ENCODE data around the gene DMAP1.
"Not testable (repeated sequence)": the region's sequence is repeated elsewhere in the genome, so short reads cannot be mapped to it uniquely, and the experiment has no call there.

The DMAP1 gene, protein sequence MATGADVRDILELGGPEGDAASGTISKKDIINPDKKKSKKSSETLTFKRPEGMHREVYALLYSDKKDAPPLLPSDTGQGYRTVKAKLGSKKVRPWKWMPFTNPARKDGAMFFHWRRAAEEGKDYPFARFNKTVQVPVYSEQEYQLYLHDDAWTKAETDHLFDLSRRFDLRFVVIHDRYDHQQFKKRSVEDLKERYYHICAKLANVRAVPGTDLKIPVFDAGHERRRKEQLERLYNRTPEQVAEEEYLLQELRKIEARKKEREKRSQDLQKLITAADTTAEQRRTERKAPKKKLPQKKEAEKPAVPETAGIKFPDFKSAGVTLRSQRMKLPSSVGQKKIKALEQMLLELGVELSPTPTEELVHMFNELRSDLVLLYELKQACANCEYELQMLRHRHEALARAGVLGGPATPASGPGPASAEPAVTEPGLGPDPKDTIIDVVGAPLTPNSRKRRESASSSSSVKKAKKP
- 46.7 to 74.3 (median 59.5) reads per million in 3 donors for total RNA-seq

DNA sequence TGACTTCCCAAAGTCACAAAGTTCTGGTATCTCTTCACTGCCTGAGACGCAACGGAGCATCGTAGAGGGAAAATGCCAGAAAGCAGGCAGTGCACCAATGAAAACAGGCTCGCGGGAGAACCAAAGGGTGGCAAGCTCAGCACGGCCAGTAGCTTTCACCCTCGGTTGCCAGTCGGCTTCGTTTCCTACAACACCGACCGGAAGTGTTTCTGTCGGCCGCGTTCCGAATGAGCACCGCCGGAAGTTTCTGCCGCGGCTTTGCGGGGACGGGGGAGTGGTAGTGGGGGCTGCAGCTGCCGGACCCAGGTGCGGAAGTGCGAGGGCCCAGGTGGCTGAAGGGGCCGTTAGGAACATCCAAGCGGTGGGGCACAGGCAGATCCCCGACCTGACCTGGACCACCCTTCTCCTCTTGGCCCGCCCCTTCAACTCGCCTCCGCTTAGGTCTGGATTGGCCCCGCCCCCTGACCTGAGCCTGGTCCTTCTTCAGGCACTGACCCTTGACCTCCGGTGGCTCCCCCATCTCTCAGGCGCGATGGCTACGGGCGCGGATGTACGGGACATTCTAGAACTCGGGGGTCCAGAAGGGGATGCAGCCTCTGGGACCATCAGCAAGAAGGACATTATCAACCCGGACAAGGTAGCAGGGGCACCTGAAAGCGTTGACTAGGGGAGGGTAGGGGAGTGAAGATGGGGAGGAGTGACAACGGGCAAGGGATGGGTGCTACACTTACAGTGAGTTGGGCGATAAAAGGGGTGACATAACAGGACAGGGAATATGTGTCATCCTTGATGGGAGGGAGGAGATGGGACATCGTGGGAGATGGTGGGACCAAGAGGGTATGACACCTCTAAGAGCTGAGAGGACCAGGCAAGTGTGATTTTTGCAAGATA, at the start of gene DMAP1:
DMAP1 (plus strand) TSS at position 250 of the 891 bp plus-strand sequence; CDS start at position 533, 283 bp downstream.
- DNase-seq, result peak; percentile 72 to 75 (median 73)
- Histone ChIP-seq H3K36me3 (ENCODE audit: control insufficient read depth, insufficient read depth, low read length) (peaks cover 15% of the 10 kb centered on the region), H3K27ac (ENCODE audit: insufficient read depth, low read length, poor library complexity, severe bottlenecking) (peak within 1 kb of the TSS; percentile 77), H3K4me1 (ENCODE audit: control insufficient read depth, insufficient read depth, low read length, poor library complexity, severe bottlenecking) (peaks cover 7% of the 10 kb centered on the region), H3K9me3 (ENCODE audit: control insufficient read depth, low read length) (no peaks in the 10 kb centered on the region), H3K4me3 (ENCODE audit: insufficient read depth, low read depth, low read length, poor library complexity, severe bottlenecking) (peak within 1 kb of the TSS; percentile 87), H3K27me3 (replicated peaks; ENCODE audit: control insufficient read depth, insufficient read depth, low read length, poor library complexity, severe bottlenecking) (no peaks in the 10 kb centered on the region)

DNA sequence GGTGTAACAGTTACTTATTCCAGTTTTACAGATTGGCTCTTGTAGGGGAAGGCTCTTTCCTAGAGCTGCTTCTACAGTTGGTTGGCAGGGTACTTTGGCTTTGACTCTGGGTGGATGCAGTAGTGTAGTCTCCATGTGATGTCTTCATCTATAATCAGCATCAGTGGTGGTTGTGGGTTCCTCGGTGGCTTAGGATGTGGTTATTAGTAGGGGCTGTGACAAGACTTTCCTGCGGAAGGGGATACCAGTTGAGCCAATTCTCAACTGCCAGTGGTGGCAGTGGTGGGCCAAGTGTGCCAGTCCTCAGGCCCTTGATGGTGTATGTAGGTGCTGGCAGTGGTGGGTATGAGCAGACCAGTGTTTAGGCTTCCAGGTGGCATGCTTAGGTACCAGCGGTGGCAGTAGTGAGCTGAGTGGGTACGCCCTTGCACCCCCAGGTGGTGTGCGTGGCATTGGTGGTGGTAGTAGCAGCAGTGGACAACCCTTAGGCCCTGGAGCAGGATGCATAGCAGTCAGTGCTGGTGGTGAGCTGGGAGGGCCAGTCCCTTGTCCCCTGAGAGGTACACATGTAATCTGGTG, 44.7 kb upstream of the DMAP1 start:
- no peaks in the 10 kb centered on the region for H3K9me3 ChIP-seq (ENCODE audit: control insufficient read depth, low read length)
- no peak overlapping the region for H3K27ac ChIP-seq (ENCODE audit: insufficient read depth, low read length, poor library complexity, severe bottlenecking)

DNA sequence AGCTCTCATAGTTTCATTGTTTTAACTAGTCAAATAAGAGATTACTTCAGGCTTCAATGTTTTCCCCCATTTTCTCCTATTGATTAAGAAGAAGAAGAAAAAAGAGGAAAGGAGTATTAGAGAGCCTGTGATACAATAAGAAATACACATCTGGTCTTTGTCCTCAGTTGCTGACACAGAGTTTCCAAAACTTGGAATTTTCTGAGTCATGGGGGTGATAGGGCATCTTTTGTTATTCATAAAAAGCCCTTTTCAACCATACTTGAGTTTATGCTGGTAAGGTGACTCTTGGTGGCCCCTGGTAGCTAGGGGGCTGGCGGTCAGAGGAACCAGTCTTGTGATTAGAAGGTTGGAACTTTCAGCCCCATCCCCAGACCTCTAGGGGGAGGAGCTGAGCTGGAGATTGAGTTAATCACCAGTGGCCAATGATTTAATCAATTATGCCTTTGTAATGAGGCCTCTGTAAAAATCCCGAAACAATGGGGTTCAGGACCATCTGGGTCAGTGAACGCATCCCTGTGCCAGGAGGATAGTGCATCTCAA, 42.9 kb upstream of the DMAP1 start:
- no peak overlapping the region for H3K27ac ChIP-seq (ENCODE audit: insufficient read depth, low read length, poor library complexity, severe bottlenecking)
- no peaks in the 10 kb centered on the region for H3K36me3 ChIP-seq (ENCODE audit: control insufficient read depth, insufficient read depth, low read length)
- no peaks in the 10 kb centered on the region for H3K9me3 ChIP-seq (ENCODE audit: control insufficient read depth, low read length)
- no peak for DNase-seq
- H3K4me3 ChIP-seq (ENCODE audit: insufficient read depth, low read depth, low read length, poor library complexity, severe bottlenecking), result no peak overlapping the region
- no peaks in the 10 kb centered on the region for H3K4me1 ChIP-seq (ENCODE audit: control insufficient read depth, insufficient read depth, low read length, poor library complexity, severe bottlenecking)
- H3K27me3 ChIP-seq (replicated peaks; ENCODE audit: control insufficient read depth, insufficient read depth, low read length, poor library complexity, severe bottlenecking), result peaks cover 7% of the 10 kb centered on the region

More for the DNA sequence above, 44.7 kb upstream of the DMAP1 start:
- H3K36me3 ChIP-seq (ENCODE audit: control insufficient read depth, insufficient read depth, low read length), result no peaks in the 10 kb centered on the region
- peaks cover 6% of the 10 kb centered on the region for H3K27me3 ChIP-seq (replicated peaks; ENCODE audit: control insufficient read depth, insufficient read depth, low read length, poor library complexity, severe bottlenecking)
- no peak for DNase-seq
- no peaks in the 10 kb centered on the region for H3K4me1 ChIP-seq (ENCODE audit: control insufficient read depth, insufficient read depth, low read length, poor library complexity, severe bottlenecking)
- no peak overlapping the region for H3K4me3 ChIP-seq (ENCODE audit: insufficient read depth, low read depth, low read length, poor library complexity, severe bottlenecking)

DNA sequence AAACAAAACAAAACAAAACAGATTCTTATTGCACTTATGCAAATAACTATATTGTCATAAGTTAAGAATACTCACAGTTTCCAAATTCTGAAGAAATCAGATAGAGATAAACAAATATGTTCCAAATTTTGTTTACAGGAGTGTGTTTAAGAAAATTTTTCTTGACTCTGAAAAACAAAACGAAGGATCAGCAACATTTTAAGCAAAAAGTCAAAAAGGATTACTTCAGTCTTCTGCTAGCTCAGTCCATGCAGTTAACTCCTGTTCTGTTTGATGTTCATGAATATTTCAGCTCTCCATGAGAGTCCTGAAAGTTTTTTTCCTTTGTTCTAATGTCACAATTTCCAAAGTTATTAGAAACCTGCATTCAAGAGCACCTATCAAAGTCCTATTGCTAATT, 38.6 kb upstream of the DMAP1 start:
- Histone ChIP-seq H3K9me3 (ENCODE audit: control insufficient read depth, low read length) (no peaks in the 10 kb centered on the region), H3K27me3 (replicated peaks; ENCODE audit: control insufficient read depth, insufficient read depth, low read length, poor library complexity, severe bottlenecking) (peaks cover 7% of the 10 kb centered on the region), H3K36me3 (ENCODE audit: control insufficient read depth, insufficient read depth, low read length) (no peaks in the 10 kb centered on the region), H3K4me1 (ENCODE audit: control insufficient read depth, insufficient read depth, low read length, poor library complexity, severe bottlenecking) (no peaks in the 10 kb centered on the region), H3K4me3 (ENCODE audit: insufficient read depth, low read depth, low read length, poor library complexity, severe bottlenecking) (no peak overlapping the region), H3K27ac (ENCODE audit: insufficient read depth, low read length, poor library complexity, severe bottlenecking) (no peak overlapping the region)
- no peak for DNase-seq

DNA sequence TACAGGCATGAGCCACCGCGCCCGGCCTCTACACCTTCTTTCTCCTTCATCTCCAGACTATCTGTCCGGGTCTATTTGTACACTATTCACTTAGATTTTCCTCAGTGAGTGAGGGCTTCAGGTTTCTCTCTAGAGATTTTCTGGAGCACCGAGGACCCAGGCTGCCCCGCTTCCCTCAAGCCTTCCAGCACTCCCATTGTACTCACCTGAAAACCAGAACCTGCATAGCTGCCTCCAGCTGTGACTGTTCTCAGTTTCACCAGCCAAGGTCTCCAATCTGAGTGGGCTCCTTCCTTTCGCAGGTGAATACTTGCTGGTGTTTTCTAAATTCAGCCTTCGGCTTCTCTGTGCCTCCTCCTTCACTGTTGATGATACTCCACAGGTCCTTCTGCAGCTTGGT, 12.9 kb upstream of the DMAP1 start:
- no peak for DNase-seq
- Histone ChIP-seq H3K36me3 (ENCODE audit: control insufficient read depth, insufficient read depth, low read length) (no peaks in the 10 kb centered on the region), H3K4me1 (ENCODE audit: control insufficient read depth, insufficient read depth, low read length, poor library complexity, severe bottlenecking) (no peaks in the 10 kb centered on the region), H3K9me3 (ENCODE audit: control insufficient read depth, low read length) (no peaks in the 10 kb centered on the region), H3K4me3 (ENCODE audit: insufficient read depth, low read depth, low read length, poor library complexity, severe bottlenecking) (no peak overlapping the region), H3K27me3 (replicated peaks; ENCODE audit: control insufficient read depth, insufficient read depth, low read length, poor library complexity, severe bottlenecking) (no peaks in the 10 kb centered on the region), H3K27ac (ENCODE audit: insufficient read depth, low read length, poor library complexity, severe bottlenecking) (no peak overlapping the region)

DNA sequence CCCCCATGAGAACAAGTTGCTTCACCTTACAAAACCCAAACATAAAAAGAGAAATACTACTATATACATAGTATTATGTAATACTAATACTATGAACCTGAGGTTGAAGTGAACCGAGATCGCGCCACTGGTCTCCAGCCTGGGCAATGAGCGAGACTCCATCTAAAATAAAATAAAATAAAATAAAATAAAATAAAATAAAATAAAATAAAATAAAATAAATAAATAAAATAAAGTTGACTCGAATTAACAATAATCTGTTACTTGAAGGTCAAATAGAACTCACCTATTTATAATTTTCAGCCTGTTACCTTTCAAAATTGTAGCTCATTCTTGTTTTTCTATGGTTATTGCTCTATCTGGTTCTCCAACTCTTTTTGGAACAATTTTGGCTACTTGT, 6.7 kb upstream of the DMAP1 start:
- H3K36me3 ChIP-seq (ENCODE audit: control insufficient read depth, insufficient read depth, low read length); H3K4me1 ChIP-seq (ENCODE audit: control insufficient read depth, insufficient read depth, low read length, poor library complexity, severe bottlenecking); H3K9me3 ChIP-seq (ENCODE audit: control insufficient read depth, low read length); H3K27me3 ChIP-seq (replicated peaks; ENCODE audit: control insufficient read depth, insufficient read depth, low read length, poor library complexity, severe bottlenecking); H3K4me3 ChIP-seq (ENCODE audit: insufficient read depth, low read depth, low read length, poor library complexity, severe bottlenecking); DNase-seq; H3K27ac ChIP-seq (ENCODE audit: insufficient read depth, low read length, poor library complexity, severe bottlenecking): not testable (repeated sequence)

DNA sequence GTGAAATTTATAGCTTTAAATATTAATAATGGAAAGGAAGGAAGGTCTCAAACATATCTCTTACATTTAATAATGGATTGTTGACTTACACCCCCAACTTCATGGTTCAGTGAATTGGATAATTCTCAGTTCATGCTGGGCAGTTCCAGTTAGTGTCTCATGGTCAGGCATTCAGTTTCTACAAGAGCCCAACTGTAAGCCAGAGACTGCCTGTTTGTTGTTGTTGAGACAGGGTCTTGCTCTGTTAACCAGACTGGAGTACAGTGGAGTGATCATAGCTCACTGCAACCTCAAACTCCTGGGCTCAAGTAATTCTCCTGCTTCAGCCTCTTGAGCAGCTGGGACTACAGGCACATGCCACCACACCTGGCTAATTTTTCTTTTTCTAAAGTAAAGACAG, 5.0 kb upstream of the DMAP1 start:
- DNase-seq, result no peak
- Histone ChIP-seq H3K27ac (ENCODE audit: insufficient read depth, low read length, poor library complexity, severe bottlenecking) (no peak overlapping the region), H3K36me3 (ENCODE audit: control insufficient read depth, insufficient read depth, low read length) (no peaks in the 10 kb centered on the region), H3K4me1 (ENCODE audit: control insufficient read depth, insufficient read depth, low read length, poor library complexity, severe bottlenecking) (peaks cover 7% of the 10 kb centered on the region), H3K9me3 (ENCODE audit: control insufficient read depth, low read length) (no peaks in the 10 kb centered on the region), H3K4me3 (ENCODE audit: insufficient read depth, low read depth, low read length, poor library complexity, severe bottlenecking) (no peak overlapping the region), H3K27me3 (replicated peaks; ENCODE audit: control insufficient read depth, insufficient read depth, low read length, poor library complexity, severe bottlenecking) (no peaks in the 10 kb centered on the region)

DNA sequence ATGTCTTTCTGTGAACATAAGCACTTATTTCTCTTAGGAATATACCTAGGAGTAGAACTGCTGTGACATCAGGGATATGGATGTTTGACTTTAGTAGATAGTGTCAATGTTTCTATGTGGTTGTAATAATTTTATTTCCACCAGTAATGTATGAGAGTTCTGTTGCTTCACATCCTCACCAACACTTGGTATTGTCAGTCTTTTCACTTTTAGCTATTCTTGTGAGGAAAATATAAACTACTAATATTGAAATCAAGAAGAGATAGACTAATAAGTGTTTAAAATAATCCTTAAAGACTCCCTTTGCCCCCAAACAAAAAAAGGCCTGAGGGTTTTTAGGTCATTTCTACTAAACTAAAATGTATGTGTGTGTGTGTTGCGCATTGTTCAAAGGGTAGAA, 2.7 kb upstream of the DMAP1 start:
- H3K4me1 ChIP-seq (ENCODE audit: control insufficient read depth, insufficient read depth, low read length, poor library complexity, severe bottlenecking), result peaks cover 7% of the 10 kb centered on the region
- peaks cover 3% of the 10 kb centered on the region for H3K36me3 ChIP-seq (ENCODE audit: control insufficient read depth, insufficient read depth, low read length)
- DNase-seq, result no peak
- H3K4me3 ChIP-seq (ENCODE audit: insufficient read depth, low read depth, low read length, poor library complexity, severe bottlenecking), result no peak overlapping the region
- no peak overlapping the region for H3K27ac ChIP-seq (ENCODE audit: insufficient read depth, low read length, poor library complexity, severe bottlenecking)
- H3K27me3 ChIP-seq (replicated peaks; ENCODE audit: control insufficient read depth, insufficient read depth, low read length, poor library complexity, severe bottlenecking), result no peaks in the 10 kb centered on the region
- no peaks in the 10 kb centered on the region for H3K9me3 ChIP-seq (ENCODE audit: control insufficient read depth, low read length)

DNA sequence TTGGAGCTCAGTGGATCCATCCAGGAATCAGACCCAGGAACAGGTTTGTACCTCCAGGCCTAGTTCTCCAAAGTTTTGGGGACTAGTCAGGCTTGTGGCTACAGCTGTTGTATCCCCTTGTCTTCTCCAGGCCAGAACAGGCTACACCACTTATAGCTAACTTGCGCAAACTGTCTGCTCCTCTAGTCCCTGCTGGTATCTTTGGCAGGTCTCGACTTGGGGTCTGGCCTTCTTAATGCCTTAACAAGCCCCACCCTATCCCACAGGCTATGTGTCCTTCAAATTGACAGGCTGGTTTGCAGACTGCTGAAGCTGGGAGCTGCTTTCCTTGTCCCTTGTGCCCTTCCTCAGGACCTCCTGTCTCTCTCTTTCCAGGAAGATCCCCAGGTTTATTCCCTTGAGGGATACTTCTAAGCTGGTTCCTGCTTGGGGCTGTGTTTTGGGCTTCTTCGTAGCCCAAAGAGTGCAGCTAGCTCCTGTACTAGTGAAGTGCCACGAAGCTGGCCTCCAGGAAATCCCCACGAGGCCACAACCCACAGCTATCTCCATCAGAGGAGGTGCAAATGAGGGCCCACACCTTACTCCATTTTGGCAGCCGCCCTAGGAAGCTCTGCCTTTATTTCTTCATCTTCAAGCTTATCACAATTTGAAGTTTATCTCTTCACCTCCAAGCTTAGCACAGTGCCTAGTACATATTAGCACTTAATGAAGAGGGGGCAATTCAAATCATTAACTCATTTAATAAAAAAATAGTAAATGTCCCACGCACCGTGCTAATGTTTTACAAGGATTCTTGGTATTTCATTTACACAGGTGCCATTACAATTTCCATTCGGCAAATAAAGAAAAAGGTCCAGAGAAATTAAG, 683 bp upstream of the DMAP1 start:
- Histone ChIP-seq H3K27me3 (replicated peaks; ENCODE audit: control insufficient read depth, insufficient read depth, low read length, poor library complexity, severe bottlenecking) (no peaks in the 10 kb centered on the region), H3K27ac (ENCODE audit: insufficient read depth, low read length, poor library complexity, severe bottlenecking) (peak overlapping the region; percentile 77), H3K4me3 (ENCODE audit: insufficient read depth, low read depth, low read length, poor library complexity, severe bottlenecking) (peak overlapping the region; percentile 87), H3K9me3 (ENCODE audit: control insufficient read depth, low read length) (no peaks in the 10 kb centered on the region), H3K36me3 (ENCODE audit: control insufficient read depth, insufficient read depth, low read length) (peaks cover 9% of the 10 kb centered on the region), H3K4me1 (ENCODE audit: control insufficient read depth, insufficient read depth, low read length, poor library complexity, severe bottlenecking) (peaks cover 7% of the 10 kb centered on the region)
- DNase-seq, result peak in 1 of 3 donors; percentile 21
